ENCODE data around the gene REEP1. TPM values are rescaled to one million over a fixed set of nuclear protein-coding genes. Genes with fewer than 3 reads are reported as not detected.
A peak's percentile ranks its signal among the peaks of the same experiment; 100 is the strongest.

REEP1 gene
- total and polyA plus RNA-seq, 7 donors, result 0.23 to 98.0 (median 44.9) TPM

GRCh38 chr2:86375623-86376022 is 38.2 kb upstream of the REEP1 start:
- Histone ChIP-seq H3K36me3 (no peaks in the 10 kb centered on the region), H3K27ac (no peak overlapping the region), H3K9me3 (no peaks in the 10 kb centered on the region), H3K4me1 (peaks cover 0 to 8% (median 2%) of the 10 kb centered on the region in 4 donors), H3K27me3 (no peaks in the 10 kb centered on the region), H3K4me3 (no peak overlapping the region)
- DNase-seq, result no peak
- intact Hi-C loops (cut with DNase I), result no loop called here
- TF ChIP-seq CTCF (IDR thresholded peaks at IDR 0.05), result no peak
- no peak for TF ChIP-seq EP300 (IDR thresholded peaks at IDR 0.05)
- TF ChIP-seq POLR2AphosphoS5 (IDR thresholded peaks at IDR 0.05), result no peak
- TF ChIP-seq POLR2A (IDR thresholded peaks at IDR 0.05), result no peak
- 95 to 97% methylated on average over 1 of the region's 1 CpG for WGBS, 2 donors

DNA sequence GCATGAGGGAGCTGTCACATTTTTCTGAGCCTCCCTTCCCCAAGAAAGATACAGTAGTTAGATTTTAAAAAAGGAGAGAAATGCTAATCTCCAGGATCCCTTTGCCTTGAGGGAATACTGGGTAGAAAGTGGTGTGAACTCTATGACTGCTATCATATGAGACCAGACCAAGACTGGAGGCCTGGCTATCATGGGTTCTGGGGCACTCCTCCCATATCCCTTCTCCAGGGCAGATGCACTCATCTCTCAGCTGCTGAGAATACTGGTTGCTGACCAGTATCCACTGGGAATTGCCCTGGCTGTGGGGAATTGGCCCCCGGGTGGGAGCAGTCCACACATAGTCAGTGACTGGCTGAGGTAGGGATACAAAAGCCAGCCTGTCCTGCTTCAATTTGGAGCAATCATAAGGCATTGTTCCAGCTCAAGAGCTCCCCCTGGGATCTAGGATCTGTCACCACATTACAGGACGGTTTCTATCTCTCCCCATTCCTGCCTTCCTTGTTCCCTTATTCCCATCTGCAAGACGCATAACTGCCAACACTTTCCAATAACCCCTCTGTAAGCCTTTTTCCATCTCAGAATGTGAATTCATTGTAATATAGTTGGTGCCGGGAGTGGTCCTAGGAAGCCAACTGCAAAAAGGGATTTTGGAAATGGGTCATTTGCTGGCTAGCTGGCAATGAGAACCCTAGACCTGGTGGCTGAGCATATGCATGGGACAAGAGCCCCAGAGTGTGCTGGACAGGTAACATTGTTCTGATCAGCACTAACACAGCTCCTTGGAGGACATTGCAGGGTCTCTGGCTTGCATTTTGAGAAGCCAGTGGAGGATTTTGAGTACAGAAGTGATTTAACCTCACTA is 35.4 kb upstream of the REEP1 start:
- peak overlapping the region in 1 of 4 donors; percentile 27 for H3K27ac ChIP-seq
- TF ChIP-seq POLR2AphosphoS5 (IDR thresholded peaks at IDR 0.05), result no peak
- TF ChIP-seq CTCF (IDR thresholded peaks at IDR 0.05), result peak; percentile 37 to 64 (median 58)
- no peaks in the 10 kb centered on the region for H3K27me3 ChIP-seq
- no peaks in the 10 kb centered on the region for H3K36me3 ChIP-seq
- H3K9me3 ChIP-seq, result no peaks in the 10 kb centered on the region
- intact Hi-C loops (cut with DNase I), result loop anchor here (5.0 kb wide), 1 partner anchor 171 kb away; no protein-coding TSS in a partner anchor
- no peak overlapping the region for H3K4me3 ChIP-seq
- DNase-seq, result peak; percentile 73
- H3K4me1 ChIP-seq, result peaks cover 0 to 13% (median 8%) of the 10 kb centered on the region in 4 donors
- 28 to 56% methylated on average over 4 of the region's 4 CpGs for WGBS, 2 donors

GRCh38 chr2:86372133-86372532 is 34.7 kb upstream of the REEP1 start:
- H3K27me3 ChIP-seq, result no peaks in the 10 kb centered on the region
- H3K4me3 ChIP-seq, result no peak overlapping the region
- TF ChIP-seq POLR2A (IDR thresholded peaks at IDR 0.05) (no peak), CTCF (IDR thresholded peaks at IDR 0.05) (no peak), POLR2AphosphoS5 (IDR thresholded peaks at IDR 0.05) (no peak), EP300 (IDR thresholded peaks at IDR 0.05) (no peak)
- no peak for DNase-seq
- H3K27ac ChIP-seq, result peak overlapping the region in 1 of 4 donors; percentile 27
- WGBS, 2 donors, result 58 to 61% methylated on average over 4 of the region's 4 CpGs
- intact Hi-C loops (cut with DNase I), result loop anchor here (5.0 kb wide), 1 partner anchor 170 kb away; no protein-coding TSS in a partner anchor
- H3K9me3 ChIP-seq, result no peaks in the 10 kb centered on the region
- no peaks in the 10 kb centered on the region for H3K36me3 ChIP-seq
- peaks cover 0 to 13% (median 9%) of the 10 kb centered on the region in 4 donors for H3K4me1 ChIP-seq

DNA sequence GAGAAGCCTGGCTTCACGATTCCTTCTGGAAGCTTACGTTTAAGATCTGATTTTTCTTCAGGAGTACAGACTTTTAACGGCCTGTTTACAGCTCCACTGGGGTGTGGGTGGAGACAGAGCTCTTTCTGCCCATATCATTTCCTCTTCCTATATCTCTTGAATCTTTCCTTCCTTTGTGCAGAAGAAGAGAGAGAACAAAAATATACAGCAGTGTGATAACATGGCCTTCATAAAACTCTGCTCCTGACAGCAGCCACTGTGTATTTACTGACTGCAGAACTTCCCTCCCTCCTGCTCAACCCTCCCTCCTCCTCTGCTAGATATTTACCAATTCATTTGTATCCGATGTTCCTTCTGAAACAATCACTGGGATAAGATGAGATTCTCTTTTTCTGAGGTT is 34.1 kb upstream of the REEP1 start:
- intact Hi-C loops (cut with DNase I), result loop anchor here (5.0 kb wide), 1 partner anchor 169 kb away; no protein-coding TSS in a partner anchor
- no peaks in the 10 kb centered on the region for H3K9me3 ChIP-seq
- TF ChIP-seq POLR2AphosphoS5 (IDR thresholded peaks at IDR 0.05) (no peak), POLR2A (IDR thresholded peaks at IDR 0.05) (no peak)
- no peak overlapping the region for H3K4me3 ChIP-seq
- no peak for DNase-seq
- peak overlapping the region in 1 of 4 donors; percentile 52 for H3K27ac ChIP-seq
- no peaks in the 10 kb centered on the region for H3K27me3 ChIP-seq
- 8 to 19% methylated on average over 4 of the region's 4 CpGs for WGBS, 2 donors
- peaks cover 0 to 13% (median 9%) of the 10 kb centered on the region in 4 donors for H3K4me1 ChIP-seq
- H3K36me3 ChIP-seq, result no peaks in the 10 kb centered on the region

GRCh38 chr2:86370579-86370978 is 33.2 kb upstream of the REEP1 start:
- no peak overlapping the region for H3K27ac ChIP-seq
- intact Hi-C loops (cut with DNase I), result loop anchor here (5.0 kb wide), 1 partner anchor 168 kb away; no protein-coding TSS in a partner anchor

More at GRCh38 chr2:86370579-86370978, 33.2 kb upstream of the REEP1 start:
- no peak for TF ChIP-seq POLR2A (IDR thresholded peaks at IDR 0.05)
- no peak for TF ChIP-seq EP300 (IDR thresholded peaks at IDR 0.05)
- no peak for TF ChIP-seq CTCF (IDR thresholded peaks at IDR 0.05)
- no peak for TF ChIP-seq POLR2AphosphoS5 (IDR thresholded peaks at IDR 0.05)
- 94 to 96% methylated on average over 3 of the region's 3 CpGs for WGBS, 2 donors
- no peak for DNase-seq
- peaks cover 0 to 13% (median 9%) of the 10 kb centered on the region in 4 donors for H3K4me1 ChIP-seq
- H3K27me3 ChIP-seq, result no peaks in the 10 kb centered on the region
- no peak overlapping the region for H3K4me3 ChIP-seq
- H3K9me3 ChIP-seq, result no peaks in the 10 kb centered on the region
- no peaks in the 10 kb centered on the region for H3K36me3 ChIP-seq
